ENCODE measurements around the gene TMEM54.

TMEM54 gene, protein sequence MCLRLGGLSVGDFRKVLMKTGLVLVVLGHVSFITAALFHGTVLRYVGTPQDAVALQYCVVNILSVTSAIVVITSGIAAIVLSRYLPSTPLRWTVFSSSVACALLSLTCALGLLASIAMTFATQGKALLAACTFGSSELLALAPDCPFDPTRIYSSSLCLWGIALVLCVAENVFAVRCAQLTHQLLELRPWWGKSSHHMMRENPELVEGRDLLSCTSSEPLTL

DNA sequence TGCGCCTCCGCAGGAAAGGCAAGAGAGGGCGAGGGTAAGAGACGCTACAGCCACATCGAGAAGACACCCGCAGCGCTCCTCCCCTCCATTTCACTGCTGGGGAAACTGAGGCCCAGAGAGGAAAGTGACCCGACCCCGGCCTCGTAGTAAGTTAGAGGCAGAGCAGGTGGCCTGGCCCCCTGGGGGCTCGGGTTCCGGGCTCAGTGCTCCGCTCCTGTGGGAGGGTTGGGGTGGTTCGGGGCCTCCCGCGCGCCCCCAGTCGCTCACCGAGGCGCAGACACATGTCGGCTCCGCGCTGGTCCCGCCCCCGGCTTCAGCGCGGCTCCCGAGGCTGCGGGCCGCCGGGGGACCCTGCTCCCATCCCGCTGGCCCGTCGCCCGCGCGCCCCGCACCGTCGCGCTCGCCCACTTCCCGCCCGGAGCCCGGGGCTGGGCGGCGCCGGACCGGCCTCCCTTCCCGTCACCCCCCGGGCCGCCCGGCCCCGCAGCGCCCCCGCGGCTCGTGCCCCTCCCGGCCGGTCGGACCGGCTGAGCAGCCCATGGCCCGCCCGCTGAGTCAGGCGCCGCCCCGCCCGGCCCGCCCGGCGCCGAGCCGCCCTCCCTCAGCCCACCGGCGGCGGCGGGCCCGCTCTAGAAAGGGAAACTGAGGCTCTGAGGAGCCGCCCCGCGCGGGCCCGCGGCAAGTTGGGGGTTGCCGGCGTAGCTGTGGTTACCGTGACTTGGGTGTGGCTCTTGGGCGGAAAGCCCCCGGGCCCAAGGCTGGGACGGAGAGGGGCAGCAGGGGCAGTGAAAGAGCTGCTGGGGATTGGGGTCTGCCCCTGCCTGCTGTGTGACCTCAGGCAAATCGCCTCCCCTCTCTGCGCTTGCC is at the start of gene TMEM54:
Gene TMEM54, minus strand, starts transcription at position 434 of the 867 bp plus-strand sequence. Its CDS starts 151 bp downstream, at position 283.
- DNase-seq: no peak

- no peak for DNase-seq
Measured at GRCh38 chr1:32949519-32949918, 48.3 kb upstream of the TMEM54 start.

DNA sequence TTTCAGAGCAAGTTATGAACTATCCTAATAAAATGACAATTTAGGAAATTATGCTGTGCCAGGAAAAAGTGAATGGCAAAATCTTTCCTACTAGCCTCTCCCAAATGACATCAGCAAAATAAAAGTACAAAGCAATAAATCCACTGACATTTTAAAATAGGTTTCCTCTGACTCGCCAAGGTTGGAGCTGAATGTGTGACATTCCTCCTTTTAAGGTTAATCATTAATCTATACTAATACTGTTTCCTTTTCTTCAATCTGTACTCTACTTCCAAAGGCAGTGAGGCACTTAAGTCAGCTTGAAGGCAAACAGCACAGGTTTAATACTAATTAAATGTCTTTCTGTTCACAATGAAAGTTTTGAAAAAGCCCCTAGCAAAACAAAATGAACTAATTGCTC is 47.7 kb upstream of the TMEM54 start:
- DNase-seq: no peak

DNA sequence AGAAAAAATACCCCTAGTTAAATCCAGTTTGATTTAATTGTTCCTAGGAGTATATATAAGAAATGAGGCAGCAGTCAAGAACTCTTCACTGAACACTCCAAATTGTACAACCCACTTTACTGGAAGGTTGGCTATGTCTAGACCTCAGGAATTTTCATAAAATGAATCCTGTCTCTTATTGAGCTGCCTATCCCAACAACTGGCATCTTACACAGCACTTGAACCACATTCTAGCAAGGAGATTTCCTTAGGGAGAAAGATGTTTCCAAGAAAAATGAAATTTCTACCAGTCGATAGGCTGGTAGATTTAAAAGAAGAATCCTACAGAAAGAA is 47.2 kb upstream of the TMEM54 start:
- no peak for DNase-seq

- no peak for DNase-seq
Measured at GRCh38 chr1:32947669-32948389, 46.6 kb upstream of the TMEM54 start.

DNA sequence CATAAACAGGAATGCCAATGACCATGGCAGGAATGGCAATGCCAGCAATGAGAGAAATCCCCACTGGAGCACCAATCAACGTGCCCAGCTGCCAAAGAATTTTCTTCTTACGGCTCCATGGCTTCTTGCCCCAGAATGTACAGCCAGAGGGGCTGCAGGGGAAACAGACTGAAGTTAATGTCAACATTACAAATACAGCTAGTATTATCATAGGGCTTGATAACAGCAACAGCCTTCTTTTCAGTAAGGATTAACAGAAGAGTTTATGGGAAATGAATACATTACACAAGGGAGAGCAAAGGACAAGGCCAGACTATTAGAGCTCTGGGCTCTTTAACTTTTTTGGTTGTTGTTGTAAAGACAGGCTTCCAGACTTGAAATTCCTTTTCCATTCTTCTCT is 45.2 kb upstream of the TMEM54 start:
- no peak for DNase-seq

GRCh38 chr1:32944180-32944579 is 43.0 kb upstream of the TMEM54 start:
- no peak for DNase-seq

- DNase-seq: no peak
Measured at GRCh38 chr1:32939655-32940371, 38.6 kb upstream of the TMEM54 start.

- DNase-seq: no peak
Measured at GRCh38 chr1:32937061-32937460, 35.9 kb upstream of the TMEM54 start.

GRCh38 chr1:32934535-32934934 is 33.3 kb upstream of the TMEM54 start:
- DNase-seq: no peak

- no peak for DNase-seq
Measured at GRCh38 chr1:32933742-32934322, 32.6 kb upstream of the TMEM54 start.

DNA sequence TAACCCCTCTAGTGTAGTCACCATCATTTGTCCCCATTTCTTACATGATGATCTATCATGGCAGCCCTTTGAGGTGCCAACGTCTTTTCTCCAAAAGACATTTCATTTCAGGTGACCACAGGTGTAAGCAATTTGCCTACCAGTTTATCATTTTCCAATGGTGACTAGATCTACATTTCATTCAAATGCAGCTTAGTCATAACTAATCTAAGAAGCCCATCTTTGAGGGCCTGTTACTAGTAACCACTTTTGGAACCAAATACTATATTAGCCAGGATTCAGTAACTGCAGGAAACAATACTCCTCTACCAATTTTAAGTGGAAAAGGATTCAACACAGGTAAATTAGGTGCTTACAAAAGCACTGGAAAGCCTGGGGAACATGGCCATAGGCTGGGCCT is 30.6 kb upstream of the TMEM54 start:
- DNase-seq: no peak

GRCh38 chr1:32929366-32929765 is 28.2 kb upstream of the TMEM54 start:
- no peak for DNase-seq

GRCh38 chr1:32928715-32929114 is 27.5 kb upstream of the TMEM54 start:
- DNase-seq: no peak

DNA sequence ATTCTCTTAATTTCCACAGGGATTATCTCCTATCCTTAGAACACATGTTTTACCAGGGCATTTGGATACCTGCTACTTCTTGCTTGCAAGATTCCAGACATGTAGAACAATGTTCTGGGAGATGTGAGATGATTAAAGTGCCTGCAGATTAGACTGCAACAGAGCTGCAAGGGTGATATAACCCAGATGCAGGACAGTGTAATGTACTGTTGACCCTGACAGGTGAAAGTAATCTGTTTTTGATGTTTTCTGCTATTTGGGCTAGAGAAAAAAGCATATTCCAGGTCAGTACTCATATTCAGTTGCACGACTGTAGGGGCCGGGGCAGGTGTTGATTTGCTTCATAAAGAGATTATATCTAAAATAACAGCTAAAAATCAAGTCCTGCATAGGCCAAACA is 27.1 kb upstream of the TMEM54 start:
- DNase-seq: no peak

DNA sequence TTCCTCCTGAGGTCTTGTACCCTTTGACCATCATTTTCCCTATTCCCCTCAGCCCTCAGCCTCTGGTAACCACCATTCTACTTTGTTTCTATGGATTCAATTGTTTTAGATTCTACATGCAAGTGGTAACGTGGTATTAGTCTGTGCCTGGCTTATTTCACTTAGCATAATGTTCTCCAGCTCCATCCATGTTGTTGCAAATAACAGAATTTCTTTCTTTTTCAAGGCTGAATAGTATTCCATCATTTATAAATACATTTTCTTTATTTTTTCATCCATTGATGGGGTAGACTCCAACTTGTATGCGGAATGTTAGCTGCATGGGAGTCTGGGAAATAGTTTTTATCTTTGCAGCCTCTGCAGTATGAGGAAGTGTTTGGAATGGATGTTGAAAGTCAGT is 26.3 kb upstream of the TMEM54 start:
- no peak for DNase-seq

- no peak for DNase-seq
Measured at GRCh38 chr1:32926562-32926961, 25.4 kb upstream of the TMEM54 start.

GRCh38 chr1:32925403-32926162 is 24.4 kb upstream of the TMEM54 start:
- no peak for DNase-seq

DNA sequence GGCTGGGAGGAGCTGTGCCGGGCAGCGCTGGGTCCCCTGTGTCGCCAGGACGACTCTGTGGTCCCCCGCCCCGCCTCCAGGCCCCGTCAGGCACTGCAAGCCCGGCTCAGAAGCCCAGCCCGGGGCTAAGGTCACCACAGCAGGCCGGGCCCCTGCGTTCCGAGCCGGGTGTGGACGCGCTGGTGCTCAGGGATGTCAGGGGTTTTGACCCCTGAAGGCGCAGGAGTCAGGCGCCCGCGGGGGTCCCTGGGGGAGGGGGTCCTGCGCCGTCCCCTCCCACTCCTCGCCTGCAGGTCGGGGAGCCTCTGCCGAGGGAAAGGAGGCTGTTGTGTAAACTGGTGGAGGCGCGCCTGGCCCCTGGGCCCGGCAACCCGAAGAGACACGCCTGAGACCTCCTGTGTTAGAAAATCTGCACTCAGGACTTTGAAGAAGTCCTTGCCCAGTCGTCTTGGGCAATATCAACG is 23.7 kb upstream of the TMEM54 start:
- DNase-seq: no peak

DNA sequence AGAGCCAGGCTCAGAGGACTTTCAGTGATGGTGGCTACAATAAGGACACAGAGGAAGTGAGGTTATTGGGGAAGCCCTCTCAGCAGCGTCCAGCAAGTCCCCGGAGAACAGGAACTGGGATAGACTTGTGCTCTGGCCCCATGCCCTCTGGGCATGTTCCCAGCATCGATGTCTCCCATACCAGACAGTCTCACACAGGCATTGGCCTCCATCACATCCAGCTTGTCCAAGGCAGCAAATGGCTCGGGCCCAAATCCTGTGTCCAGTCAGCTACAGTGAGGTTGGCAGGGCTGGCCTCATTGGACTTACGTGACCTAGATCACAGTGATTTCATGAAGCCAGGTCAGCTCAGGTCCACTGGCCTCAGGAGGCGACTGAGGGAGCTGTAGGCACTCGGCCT is 19.6 kb upstream of the TMEM54 start:
- no peak for DNase-seq

DNA sequence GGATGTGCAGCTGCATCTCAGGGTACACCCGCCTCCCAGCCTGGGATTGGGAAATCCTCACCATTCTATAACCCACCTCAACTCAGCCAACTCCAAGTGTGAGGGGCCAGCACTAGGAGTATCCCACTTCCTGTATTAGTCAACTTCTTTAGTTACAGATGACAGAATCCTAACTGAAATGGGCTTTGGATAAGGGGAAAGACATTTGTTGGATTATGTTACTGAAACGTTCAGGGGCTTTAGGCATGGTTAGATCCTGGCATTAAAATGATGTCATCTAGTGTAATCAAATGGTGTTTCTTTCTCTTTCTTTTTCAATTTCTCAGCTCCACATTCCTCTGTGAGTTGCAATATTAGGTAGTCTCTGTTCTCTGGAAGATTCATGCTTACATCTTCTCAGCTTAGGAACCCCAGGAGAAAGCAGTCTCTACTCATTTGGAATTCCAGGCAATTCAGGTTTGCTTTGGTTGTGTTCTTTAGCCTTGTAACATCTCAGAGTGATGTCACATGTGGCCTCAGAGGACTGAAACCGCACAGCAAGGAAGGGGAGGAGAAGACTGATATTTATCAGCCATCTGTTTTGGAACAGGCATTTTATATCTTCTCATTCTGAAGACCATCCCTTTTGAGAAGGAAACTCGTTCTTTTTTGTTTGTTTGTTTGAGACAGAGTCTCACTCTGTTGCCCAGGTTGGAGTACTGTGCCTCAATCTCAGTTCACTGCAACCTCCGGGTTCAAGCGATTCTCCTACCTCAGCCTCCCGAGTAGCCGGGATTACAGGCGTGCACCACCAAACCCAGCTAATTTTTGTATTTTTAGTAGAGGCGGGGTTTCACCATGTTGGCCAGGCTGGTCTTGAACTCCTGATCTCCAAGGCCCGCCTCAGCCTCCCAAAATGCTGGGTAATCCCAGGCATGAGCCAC is 18.9 kb upstream of the TMEM54 start:
- no peak for DNase-seq
